HG02973 (cell line): ENCODE measurements around the gene PIK3R2.

ENCODE experiments used
- ATAC-seq: cut with Tn5 transposase; IDR thresholded peaks from one replicate; pipeline ENCODE4 v1.9.1; 2021; ENCODE audit warnings: moderate library complexity; ENCODE audit not compliant: unreplicated experiment

The PIK3R2 gene

GRCh38 chr19:18122860-18123795, 29.8 kb upstream of the PIK3R2 start:
- ATAC-seq, result no peak

GRCh38 chr19:18123819-18124218, 29.1 kb upstream of the PIK3R2 start:
- ATAC-seq, result no peak

- no peak for ATAC-seq
These were observed 26.9 kb upstream of the PIK3R2 start for GRCh38 chr19:18126097-18126496.

GRCh38 chr19:18128044-18128443, 24.9 kb upstream of the PIK3R2 start:
- no peak for ATAC-seq

GRCh38 chr19:18128805-18129204, 24.2 kb upstream of the PIK3R2 start:
- no peak for ATAC-seq

DNA sequence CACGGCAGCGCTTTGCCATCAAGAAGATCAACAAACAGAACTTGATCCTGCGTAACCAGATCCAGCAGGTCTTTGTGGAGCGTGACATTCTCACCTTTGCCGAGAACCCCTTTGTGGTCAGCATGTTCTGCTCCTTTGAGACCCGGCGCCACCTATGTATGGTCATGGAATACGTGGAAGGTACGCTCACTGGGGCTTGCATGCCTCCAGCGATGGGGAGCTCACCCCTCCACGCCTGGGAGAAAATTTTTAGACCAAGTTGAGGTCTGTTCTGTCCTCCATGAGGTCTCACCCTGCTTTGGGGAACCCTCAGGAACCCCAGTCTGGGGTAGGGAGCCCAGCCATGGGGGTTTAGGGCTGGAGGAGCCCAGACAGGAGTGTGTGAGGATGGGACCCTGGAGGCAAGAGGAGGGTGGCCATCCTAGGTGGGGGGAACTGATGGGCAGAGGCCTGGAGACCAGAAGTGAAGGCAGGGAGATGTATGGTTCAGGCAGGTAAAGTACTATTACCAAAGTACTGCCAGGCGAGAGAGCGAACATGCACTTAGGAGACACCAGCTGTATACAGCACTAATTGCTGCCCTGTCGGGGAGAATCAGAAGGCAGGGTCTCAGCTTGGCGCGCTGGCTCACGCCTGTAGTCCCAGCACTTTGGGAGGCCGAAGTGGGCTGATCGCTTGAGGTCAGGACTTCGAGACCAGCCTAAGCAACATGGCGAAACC, 22.3 kb upstream of the PIK3R2 start:
- ATAC-seq, result no peak

GRCh38 chr19:18131841-18132596, 20.9 kb upstream of the PIK3R2 start:
- ATAC-seq, result no peak

- ATAC-seq, result no peak
These were observed 17.0 kb upstream of the PIK3R2 start for GRCh38 chr19:18135712-18136584.

DNA sequence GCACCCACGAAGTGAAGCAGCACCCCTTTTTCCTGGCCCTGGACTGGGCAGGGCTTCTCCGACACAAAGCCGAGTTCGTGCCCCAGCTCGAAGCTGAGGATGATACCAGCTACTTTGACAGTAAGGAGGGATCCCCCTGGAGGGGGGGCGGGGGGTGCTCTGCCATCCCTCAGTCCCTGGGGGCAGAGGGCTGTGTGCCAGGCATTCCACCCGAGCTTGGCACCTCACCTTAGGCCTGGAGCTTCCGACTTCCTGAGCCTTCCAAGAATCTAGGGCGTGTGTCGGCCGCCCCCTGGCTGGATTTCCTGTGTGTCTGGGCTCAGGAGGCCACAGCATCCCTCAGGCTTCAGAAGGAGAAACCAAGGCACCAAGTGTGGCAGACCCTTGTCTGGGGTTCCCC, 15.7 kb upstream of the PIK3R2 start:
- no peak for ATAC-seq

GRCh38 chr19:18137657-18138339, 15.2 kb upstream of the PIK3R2 start:
- ATAC-seq, result no peak

- ATAC-seq, result no peak
These were observed 12.5 kb upstream of the PIK3R2 start for GRCh38 chr19:18140473-18140872.

DNA sequence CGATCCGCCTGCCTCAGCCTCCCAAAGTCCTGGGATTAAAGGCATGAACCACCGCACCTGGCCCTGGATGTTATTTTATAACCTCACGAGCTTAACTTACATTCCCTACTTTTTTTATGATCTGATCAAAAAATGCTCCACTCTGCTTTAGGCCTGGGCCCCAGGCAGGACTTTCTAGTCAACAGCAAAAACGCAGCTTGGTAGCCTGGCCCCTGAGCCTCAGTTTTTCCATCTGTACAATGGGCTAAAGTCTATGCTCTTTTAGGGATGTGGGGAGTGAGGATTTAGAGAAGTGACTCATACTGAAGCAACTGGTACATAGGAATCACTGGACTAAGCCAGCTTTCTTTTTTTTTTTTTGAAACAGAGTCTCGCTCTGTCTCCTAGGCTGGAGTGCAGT, 11.9 kb upstream of the PIK3R2 start:
- ATAC-seq, result no peak

DNA sequence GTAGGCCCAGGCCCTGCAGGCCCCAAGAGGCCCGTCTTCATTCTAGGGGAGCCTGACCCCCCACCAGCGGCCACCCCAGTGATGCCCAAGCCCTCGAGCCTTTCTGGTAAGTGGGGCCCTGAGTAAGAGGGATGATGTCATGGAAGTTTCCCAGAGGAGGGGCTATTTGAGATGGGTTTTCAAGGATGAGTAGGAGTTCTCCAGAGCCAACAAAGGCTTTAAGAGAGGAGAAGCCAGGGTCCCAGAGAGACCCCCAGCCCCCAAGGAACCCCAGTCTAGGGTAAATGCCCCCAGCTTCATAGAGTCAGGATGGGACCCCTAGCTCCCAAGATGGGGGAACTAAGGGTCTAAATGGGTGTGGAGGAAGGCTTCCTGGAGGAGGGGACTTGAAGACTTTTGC, 9.1 kb upstream of the PIK3R2 start:
- no peak for ATAC-seq

GRCh38 chr19:18144361-18144760, 8.6 kb upstream of the PIK3R2 start:
- no peak for ATAC-seq

GRCh38 chr19:18144906-18145305, 8.1 kb upstream of the PIK3R2 start:
- no peak for ATAC-seq

GRCh38 chr19:18145391-18145999, 7.5 kb upstream of the PIK3R2 start:
- ATAC-seq, result no peak

DNA sequence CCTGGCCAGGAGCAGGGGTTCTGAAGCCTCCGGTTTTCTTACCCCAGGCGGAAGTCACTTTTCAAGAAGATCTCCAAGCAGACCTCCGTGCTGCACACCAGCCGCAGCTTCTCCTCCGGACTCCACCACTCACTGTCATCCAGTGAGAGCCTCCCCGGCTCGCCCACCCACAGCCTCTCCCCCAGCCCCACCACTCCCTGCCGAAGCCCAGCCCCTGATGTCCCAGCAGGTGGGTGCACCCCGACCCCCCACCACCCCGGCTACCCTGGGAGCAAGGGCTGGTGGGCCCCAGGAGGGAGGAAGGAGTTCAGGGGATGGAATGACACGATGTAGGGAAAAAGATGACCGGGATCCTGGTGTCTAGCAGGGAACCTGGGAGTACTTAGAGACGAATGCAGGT, 5.6 kb upstream of the PIK3R2 start:
- no peak for ATAC-seq

GRCh38 chr19:18149596-18149975, 3.4 kb upstream of the PIK3R2 start:
- ATAC-seq, result no peak

DNA sequence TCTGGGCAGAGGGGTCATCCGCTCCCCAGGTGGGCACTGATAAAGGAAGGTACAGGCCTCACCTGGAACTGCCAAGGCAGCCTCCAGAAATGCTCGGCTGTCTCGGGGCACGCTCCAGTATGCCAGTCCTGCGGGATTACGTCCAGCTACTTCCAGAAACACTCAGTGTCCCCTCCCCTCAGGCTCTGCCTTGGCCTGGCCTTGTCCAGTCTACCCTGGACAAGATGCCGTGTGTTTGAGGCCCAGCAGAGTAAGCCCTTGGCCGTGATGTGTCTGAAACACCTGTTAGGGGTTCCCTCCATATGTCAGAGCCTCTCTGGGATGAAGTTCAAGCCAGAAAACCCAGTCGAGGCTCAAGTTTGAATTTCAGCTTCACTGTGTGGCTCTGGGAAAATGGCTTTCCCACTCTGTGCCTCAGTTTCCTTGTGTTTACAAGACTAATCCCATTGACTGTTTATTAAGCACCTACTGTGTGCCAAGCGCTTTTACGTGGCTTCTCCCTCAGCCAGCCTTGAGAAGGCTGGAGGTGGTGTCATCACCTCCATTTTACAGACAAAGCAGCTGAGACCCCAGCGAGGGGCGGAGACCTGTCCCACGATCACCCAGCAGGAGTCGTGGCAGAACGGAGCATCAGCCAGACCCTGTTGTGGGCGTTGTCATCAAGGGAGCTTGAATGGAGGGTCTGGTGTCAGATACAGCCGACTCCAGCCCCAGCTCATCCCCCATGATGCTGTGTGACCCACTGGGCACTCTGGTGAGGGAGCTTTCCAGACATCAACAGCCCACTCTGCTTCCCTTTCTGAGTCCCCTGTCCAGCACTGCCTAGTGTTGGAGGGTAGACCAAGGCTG, 2.0 kb upstream of the PIK3R2 start:
- ATAC-seq, result no peak
